SU-DHL-6 (cell line): ENCODE data around the gene CYB561.

Source experiments
- H2AFZ ChIP-seq: fragments of 200-600 bp; sonication (generic); 2 replicates; pipeline ENCODE4 v1.6.1; 2014; ENCODE audit warnings: low read depth, mild to moderate bottlenecking, moderate library complexity, mixed read lengths, antibody characterized with exemption, low read length; ENCODE audit not compliant: severe bottlenecking
- H3F3A ChIP-seq: fragments of 200-600 bp; shearing (Covaris generic); 2 replicates; pipeline ENCODE4 v1.6.0; 2016; ENCODE audit warnings: antibody characterized with exemption, mild to moderate bottlenecking; ENCODE audit not compliant: insufficient read depth
- H3K27ac ChIP-seq: fragments of 200-600 bp; sonication (generic); 2 replicates; pipeline ENCODE4 v1.5.1; 2016; ENCODE audit warnings: low read depth, mild to moderate bottlenecking, low read length, moderate library complexity, mixed read lengths
- H3K27me3 ChIP-seq: fragments of 200-600 bp; sonication (generic), shearing (Covaris generic); 2 replicates; pipeline ENCODE4 v1.6.0; 2014; ENCODE audit warnings: mild to moderate bottlenecking, low read length
- H3K36me3 ChIP-seq: fragments of 200-600 bp; sonication (generic); 2 replicates; pipeline ENCODE4 v1.6.1; 2014; ENCODE audit warnings: mild to moderate bottlenecking, low read length, mixed read lengths
- H3K4me2 ChIP-seq: fragments of 300-600, 200-600 bp; shearing (Covaris generic), sonication (generic); 2 replicates; pipeline ENCODE4 v1.6.0; 2014; ENCODE audit warnings: low read length, low read depth, mild to moderate bottlenecking; ENCODE audit not compliant: poor library complexity, severe bottlenecking
- H3K4me3 ChIP-seq: fragments of 200-600 bp; sonication (generic); 2 replicates; pipeline ENCODE4 v1.5.1; 2014; ENCODE audit warnings: antibody characterized with exemption, low read length, mild to moderate bottlenecking, mixed read lengths; ENCODE audit not compliant: insufficient read depth, poor library complexity, severe bottlenecking
- H3K79me2 ChIP-seq: fragments of 200-600 bp; sonication (generic); 2 replicates; pipeline ENCODE4 v1.6.1; 2014; ENCODE audit warnings: mild to moderate bottlenecking, low read length, moderate library complexity; ENCODE audit not compliant: insufficient read depth
- H3K9ac ChIP-seq: fragments of 200-600 bp; sonication (generic); 2 replicates; pipeline ENCODE4 v1.7.0; 2014; ENCODE audit warnings: mild to moderate bottlenecking, low read length
- H3K9me2 ChIP-seq: fragments of 200-600 bp; sonication (generic); replicated peaks from 2 replicates; pipeline ENCODE4 v1.6.1; 2014; ENCODE audit warnings: low read length; ENCODE audit not compliant: insufficient read depth
- H3K9me3 ChIP-seq: fragments of 200-600 bp; sonication (generic); 2 replicates; pipeline ENCODE4 v1.6.1; 2014; ENCODE audit warnings: low read length, mixed read lengths; ENCODE audit not compliant: insufficient read depth
- H4K20me1 ChIP-seq: fragments of 200-600 bp; sonication (generic); 2 replicates; pipeline ENCODE4 v1.6.1; 2014; ENCODE audit warnings: low read depth, mild to moderate bottlenecking, antibody characterized with exemption, low read length, moderate library complexity, mixed read lengths
- CTCF ChIP-seq: fragments of 200-600 bp; sonication (generic); IDR thresholded peaks from one replicate; pipeline ENCODE4 v1.5.1; 2017; ENCODE audit warnings: antibody characterized with exemption, mild to moderate bottlenecking, low read length, moderate library complexity; ENCODE audit not compliant: insufficient read depth, poor library complexity, severe bottlenecking
- EZH2phosphoT487 ChIP-seq: fragments of 200-600 bp; sonication (generic), shearing (Covaris generic); conservative IDR thresholded peaks from 2 replicates; pipeline ENCODE4 v1.6.1; 2018; ENCODE audit warnings: mild to moderate bottlenecking, antibody characterized with exemption, low read length, moderate library complexity, mixed read lengths

CYB561 gene

GRCh38 chr17:63436523-63437110 is 9.5 kb downstream of the CYB561 start:
- H3K4me3 ChIP-seq: no peak overlapping the region
- no peaks in the 10 kb centered on the region for H4K20me1 ChIP-seq
- H2AFZ ChIP-seq: no peak overlapping the region
- no peaks in the 10 kb centered on the region for H3K9me2 ChIP-seq
- no peaks in the 10 kb centered on the region for H3K79me2 ChIP-seq
- no peaks in the 10 kb centered on the region for H3F3A ChIP-seq
- H3K9ac ChIP-seq: no peak overlapping the region
- no peak overlapping the region for H3K4me2 ChIP-seq
- TF ChIP-seq CTCF (no peak), EZH2phosphoT487 (no peak)
- H3K9me3 ChIP-seq: no peaks in the 10 kb centered on the region
- no peaks in the 10 kb centered on the region for H3K36me3 ChIP-seq
- no peak overlapping the region for H3K27ac ChIP-seq
- no peaks in the 10 kb centered on the region for H3K27me3 ChIP-seq

- Histone ChIP-seq H3K79me2 (no peaks in the 10 kb centered on the region), H4K20me1 (no peaks in the 10 kb centered on the region), H3K4me2 (no peak overlapping the region), H3F3A (no peaks in the 10 kb centered on the region), H3K4me3 (no peak overlapping the region), H3K27me3 (no peaks in the 10 kb centered on the region), H3K27ac (no peak overlapping the region), H3K9ac (no peak overlapping the region), H3K36me3 (no peaks in the 10 kb centered on the region), H3K9me2 (no peaks in the 10 kb centered on the region), H2AFZ (no peak overlapping the region), H3K9me3 (no peaks in the 10 kb centered on the region)
- TF ChIP-seq CTCF (peak; percentile 13), EZH2phosphoT487 (no peak)
These were observed 10.2 kb downstream of the CYB561 start for GRCh38 chr17:63435681-63436522.

- no peak overlapping the region for H3K4me3 ChIP-seq
- no peak overlapping the region for H3K9ac ChIP-seq
- no peaks in the 10 kb centered on the region for H3K9me3 ChIP-seq
- no peak overlapping the region for H3K4me2 ChIP-seq
- no peaks in the 10 kb centered on the region for H3K79me2 ChIP-seq
- H4K20me1 ChIP-seq: no peaks in the 10 kb centered on the region
- H3K27me3 ChIP-seq: no peaks in the 10 kb centered on the region
- TF ChIP-seq CTCF: no peak
- no peak for TF ChIP-seq EZH2phosphoT487
- H3K9me2 ChIP-seq: no peaks in the 10 kb centered on the region
- H3K27ac ChIP-seq: no peak overlapping the region
- no peak overlapping the region for H2AFZ ChIP-seq
- H3F3A ChIP-seq: no peaks in the 10 kb centered on the region
- no peaks in the 10 kb centered on the region for H3K36me3 ChIP-seq
These were observed 11.0 kb downstream of the CYB561 start for GRCh38 chr17:63434951-63435571.
